GM19455 (cell line): ENCODE measurements around the gene LARP4B.

Experiments used
- ATAC-seq: cut with Tn5 transposase; IDR thresholded peaks from one replicate; pipeline ENCODE4 v1.9.1; 2021; ENCODE audit not compliant: unreplicated experiment

LARP4B gene

DNA sequence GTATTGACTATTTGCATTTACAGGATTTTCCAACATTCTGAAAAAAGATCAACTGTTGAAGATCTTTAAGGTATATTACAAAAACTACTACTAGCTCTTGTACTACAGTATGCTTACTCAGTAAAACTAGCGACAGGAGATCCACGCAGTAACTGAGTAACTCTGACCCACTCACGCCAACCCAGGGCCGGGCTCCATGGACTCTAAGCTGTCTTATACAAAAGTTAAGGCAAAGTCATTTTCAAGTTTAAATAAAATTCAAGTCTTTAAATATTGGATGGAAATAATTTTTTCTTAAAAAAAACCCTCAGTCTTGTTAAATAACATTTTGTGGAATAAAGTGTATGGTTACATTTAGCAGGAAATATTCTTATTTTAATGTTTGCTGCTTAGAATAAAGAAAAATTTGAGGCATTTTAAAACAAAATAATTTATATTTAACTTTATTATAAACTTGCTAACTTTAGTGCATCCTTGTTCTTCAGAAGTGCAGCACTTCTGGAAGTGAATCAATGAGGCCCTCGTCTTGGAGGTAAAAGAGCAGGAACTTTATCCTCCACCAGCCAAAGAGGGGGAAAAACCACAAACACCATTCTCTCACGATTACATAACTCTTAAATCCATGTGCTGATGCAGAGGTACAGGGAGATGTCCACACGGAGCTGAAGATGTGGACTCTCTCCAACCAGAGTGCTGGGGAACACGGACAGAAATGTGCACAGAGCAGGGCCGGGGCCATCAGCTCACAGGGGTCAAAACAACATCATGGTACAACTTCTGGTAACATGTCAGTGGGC, 119.9 kb downstream of the LARP4B start:
- ATAC-seq, result no peak

DNA sequence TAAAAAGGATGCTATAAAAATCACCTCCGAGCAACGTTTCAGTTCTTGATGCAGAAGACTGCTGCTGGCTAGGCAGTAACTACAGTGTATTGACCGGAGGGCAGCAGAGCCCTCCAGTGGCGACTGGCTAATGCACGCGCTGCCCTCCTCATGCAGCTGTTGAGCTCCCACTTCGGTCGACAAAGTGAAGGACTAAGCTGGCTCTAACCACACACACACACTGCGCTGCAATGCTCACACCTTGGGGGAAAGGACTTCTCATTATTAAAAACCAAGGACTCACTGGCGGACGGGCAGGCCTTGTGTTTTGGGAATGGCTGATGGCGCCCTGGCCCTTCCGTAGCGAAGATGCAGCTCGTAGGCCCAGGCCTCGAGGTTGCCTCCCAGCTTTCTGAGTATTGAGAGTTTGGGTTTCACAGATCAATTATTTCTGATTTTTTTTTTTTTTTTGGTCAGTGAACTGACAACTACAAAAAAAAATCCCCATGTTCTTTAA, 121.1 kb downstream of the LARP4B start:
- no peak for ATAC-seq

DNA sequence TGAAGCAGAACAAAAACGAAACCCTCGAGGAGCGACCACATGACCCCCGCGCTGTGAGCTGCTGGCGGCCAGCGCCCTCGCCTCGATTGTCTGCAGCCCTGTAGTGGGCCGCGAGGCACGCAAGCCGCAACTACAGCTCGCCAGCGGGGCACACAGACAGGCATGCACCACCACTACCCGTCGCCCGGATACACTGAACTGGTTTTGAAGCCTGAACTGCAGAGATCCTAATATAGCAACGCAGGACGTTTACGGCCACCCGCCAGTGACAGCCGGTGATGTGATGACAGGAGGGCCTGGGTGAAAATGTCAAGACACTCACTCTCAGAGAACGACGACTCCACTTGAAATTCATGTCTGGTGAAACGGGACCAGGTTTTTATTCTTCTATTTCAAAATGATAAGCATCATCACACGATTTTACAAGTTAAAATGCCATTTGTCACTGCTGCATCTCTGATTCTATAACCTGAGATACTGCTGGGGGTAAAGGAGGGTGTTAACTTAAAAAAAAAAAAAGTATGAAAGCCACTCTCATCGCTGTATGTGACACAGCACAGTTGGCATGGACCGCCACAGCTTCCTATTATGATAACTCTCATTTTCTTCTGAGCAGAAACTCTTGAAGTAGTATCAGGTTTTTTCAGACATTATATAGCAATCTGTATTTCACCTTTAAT, 121.7 kb downstream of the LARP4B start:
- ATAC-seq, result no peak

DNA sequence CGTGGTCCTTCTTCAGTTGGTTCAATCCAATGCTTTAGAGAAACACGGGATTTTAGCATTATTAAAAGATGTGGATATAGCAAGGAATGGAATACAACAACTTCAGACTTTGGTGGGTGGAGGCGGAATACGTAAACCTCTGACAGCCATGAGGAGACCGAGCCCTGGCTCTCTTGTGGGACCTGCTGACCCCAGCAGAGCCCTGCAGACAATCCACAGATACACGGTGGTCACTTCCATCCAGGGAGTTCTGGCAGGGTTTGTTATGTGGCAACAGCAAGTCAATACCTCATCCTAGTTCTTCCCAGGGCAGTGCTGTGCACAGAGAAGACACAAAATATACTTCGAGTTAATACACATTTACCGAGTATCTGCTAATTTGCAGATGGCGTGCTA, 123.5 kb downstream of the LARP4B start:
- ATAC-seq, result no peak

DNA sequence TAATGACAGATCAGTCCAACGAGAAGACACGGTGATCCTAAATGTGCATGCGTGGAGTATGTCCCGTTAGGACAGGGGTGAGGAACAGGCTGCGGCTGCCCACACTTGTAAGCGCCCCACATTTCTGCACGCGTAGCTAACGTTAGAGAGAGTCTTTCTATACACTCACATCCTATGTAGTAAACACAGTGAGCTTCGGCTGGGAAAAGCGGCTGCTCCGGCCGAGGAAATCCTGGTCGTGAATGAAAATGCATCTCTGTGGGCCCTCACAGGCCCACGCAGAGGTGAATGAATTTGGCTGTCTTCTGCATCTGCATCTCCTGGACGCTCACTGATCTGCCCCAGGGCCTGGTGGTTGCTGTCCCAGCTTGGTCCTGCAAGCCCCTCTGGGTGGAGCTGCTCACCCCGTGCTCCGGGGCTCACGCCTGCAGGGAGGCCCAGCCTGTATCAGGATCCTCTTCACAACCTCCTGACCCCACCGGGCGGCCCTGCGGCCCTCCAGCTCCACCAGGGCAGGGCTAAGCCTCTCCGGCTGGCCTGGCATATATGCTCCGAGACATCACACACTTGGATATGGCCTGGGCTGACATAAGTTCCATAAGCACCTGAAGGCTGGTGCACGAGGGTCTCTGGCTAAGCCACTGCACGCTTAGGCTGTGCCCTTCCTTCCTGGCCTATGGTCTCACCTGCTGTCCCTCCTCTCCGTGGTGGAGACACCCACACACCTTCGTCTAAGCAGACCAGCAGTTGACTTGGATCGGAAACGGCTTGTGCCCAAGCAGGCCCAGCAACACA, 124.1 kb downstream of the LARP4B start:
- no peak for ATAC-seq

DNA sequence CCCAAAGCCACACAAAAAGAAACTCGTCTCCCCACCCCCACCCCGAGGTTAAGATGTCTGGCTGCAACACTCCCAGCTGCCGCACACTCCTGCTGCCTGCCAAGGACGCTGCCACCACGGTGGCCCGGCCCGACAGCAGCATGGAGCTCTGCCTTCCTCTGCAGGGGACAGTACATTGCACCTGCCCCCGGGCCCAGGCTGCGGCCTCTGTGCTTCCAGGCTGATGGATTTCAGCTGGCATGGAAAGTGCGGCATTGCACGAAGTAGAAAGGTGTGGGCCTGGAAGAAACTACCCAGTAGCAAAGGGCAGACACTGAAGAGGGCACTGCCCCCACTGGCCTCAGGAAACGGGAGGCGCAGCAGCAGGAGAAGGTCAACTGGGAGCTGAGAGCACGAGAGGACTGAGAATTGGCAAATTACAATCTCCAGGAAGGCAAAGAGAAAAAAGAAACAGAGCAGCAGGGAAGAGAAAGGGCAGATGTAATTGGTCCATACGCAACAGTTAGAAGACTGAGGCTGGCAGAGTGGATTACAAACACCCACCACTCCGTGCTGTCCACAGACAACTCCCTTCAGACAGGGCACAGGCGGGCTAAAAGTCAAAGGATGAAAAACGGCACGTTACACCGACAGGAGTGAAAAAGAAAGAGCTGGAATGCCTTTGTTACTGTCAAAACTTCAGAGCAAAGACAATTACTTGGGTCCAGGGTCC, 124.9 kb downstream of the LARP4B start:
- no peak for ATAC-seq

DNA sequence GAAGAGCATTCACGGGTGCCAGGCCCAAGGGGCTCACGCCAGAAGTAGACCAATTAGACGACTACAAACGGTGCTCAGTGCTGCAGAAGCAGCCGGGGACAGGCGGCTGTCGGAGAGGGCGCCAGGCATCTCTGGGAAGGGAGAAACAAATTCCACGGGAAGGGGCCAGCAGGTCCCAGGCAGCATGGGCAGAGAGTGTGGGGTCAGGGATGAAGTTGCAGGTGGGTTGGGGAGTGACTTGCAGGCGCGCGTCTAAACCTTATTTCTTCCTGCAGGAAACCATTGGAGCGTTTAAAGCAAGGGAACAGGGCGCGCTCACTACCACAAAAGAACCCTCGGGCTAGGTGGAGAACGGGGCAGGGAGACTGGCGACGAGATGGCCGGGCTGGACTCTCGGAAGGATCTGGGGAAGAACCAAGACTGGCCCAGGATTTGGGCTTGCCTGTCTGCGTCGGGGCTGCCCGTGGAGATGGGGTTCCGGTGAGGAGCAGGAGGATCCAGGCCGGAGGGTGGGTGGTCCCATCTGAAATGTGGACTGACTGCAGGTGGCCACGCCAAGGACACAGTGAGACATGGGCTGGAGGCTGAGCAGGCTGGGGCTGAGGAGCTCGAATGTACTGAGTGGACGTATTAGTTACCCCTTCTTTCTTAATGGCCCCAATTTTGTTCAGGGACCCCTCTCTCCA, 125.7 kb downstream of the LARP4B start:
- ATAC-seq, result no peak

DNA sequence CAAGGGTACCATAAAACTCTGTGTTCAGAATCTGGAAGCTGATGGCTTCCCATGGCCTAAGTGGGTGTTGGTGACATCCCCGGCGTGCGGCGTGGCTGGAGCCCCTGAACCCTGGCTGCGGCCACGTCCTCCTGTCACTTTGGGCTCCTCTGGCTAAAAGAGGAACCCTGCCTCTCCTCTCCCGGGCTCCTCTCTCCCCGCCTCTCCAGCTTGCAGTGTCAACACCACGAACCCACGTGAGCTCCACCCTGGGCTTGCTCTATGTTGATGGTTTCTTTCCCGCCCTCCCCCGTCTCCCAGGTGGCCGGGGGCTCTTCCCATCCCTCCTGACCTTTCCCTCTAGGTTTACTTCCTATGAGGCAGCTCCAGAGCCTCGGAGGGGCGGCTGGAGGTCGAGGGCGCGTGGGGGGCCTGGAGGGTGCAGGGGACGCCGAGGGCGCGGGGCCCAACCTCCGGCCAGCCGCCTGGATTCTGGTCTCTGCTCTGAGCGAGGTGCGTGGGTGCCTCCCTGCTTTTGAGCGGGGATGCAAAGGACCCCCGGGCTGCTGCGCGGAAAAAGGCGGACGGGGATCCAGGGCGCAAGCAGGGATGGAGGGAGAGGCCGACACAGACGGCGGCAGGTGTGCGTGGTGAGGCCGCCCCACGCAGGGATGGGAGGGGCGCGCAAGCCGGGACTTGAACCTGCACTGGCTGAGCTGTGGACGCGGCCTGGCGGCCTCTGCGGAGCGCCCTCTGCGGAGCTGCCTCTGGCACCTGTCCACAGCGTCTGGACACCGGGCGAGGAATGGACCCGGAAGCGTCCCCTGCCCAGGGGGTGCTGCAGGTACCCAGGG, 126.5 kb downstream of the LARP4B start:
- ATAC-seq, result no peak

DNA sequence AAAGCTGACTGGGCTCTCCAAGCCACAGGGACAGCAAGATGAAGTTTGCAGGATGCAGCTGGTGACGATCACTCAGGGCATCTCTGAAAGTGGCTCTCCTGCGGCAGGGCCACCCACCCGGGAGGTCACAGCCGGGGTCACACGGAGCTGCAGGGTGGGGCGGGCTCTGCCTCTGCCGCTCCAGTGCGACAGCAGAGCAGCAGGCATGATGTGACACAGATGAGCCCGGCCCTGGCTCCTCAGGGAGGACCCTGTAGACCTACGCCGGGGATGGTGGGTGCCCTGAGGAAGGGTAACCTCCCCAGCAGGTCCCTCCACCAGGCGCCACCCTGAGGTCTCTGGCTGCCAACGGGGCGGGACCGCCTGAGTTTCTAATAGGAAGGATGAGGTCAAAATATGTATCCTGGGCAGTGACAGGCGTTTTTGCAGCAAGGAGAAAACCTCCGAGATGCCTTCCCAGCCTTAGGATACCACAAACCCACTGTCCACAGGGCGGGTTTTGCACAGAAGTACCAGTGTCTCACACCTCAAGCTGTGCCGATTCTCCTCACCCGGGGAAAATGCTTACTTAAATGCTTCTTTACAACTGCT, 127.2 kb downstream of the LARP4B start:
- no peak for ATAC-seq

DNA sequence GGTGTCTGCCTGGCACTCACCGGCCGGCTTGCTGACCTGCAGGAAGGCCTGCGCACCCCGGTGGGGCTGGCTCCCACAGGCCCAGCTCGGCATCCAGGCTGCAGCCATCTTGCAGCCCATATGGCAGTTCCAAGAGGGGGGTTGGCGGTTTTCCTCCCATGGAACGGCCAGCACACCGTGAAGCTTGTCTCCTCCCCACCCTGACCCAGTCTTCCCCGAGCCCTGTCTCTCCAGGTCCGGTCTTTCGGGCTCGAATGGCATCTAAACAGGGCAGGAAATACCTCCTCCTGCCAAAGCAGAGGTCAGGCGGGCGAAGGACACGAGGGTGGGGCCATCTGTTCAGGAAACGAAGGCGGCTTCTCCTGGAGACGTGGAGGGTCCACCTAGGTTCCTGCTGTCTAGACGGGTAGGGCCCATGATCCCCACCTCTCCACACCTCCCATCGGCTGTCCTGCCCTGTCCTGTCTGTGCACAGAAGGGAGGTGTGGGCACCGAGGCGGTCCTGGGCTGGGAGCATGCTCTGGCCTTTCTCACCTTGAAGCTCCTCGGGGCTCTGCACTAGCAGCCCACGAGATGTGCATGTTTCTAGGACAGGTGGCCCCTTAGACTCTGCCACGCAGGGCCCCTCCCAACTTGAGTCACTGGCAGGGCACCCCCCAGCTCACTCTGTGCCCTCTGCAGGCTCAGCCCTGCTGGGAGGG, 128.3 kb downstream of the LARP4B start:
- no peak for ATAC-seq

DNA sequence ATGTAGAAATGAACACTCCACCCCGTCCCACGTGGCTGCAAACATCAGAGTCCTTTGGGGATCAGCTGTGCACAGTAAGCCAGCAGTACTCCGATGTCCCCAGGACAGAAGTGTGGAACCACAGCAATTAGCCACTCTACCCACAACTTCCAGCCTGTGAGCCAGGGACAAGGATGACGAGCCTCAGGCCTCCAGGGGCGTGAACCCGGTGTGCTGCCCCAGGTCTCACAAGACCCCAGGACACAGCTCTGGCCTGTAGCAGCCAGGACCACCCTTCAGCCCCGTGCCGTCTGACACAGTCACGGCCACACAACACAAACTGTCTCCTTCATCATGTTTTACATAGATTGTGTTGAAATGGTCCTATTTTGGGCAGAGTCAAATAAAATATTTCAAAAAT, 129.0 kb downstream of the LARP4B start:
- ATAC-seq, result no peak

DNA sequence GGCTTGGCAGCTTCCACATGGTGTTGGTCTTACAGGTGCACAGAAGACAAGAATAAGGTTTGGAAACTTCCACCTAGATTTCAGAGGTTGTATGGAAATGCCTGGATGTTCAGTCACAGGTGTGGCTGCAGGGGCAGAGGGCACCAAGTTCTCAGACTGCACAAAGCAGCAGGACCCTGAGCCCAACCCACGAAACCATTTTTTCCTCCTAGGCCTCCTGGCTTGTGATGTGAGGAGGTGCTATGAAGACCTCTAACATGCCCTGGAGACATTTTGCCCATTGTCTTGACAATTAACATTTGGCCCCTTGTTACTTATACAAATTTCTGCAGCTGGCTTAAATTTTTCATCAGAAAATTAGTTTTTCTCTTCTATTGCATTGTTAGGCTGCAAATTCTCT, 134.3 kb downstream of the LARP4B start:
- ATAC-seq, result no peak

DNA sequence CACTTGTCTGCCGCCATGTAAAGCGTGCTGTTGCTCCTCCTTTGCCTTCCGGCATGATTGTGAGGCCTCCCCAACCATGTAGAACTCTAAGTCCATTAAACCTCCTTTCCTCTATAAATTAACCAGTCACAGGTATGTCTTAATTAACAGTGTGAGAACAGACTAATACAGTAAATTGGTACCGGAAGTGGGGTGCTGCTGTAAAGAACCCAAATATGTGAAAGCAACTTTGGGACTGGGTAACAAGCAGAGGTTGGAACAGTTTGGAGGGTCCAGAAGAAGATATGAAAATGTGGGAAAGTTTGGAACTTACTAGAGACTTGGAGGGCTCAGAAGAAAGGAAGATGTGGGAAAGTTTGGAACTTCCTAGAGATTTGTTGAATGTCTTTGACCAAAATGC, 135.3 kb downstream of the LARP4B start:
- no peak for ATAC-seq

DNA sequence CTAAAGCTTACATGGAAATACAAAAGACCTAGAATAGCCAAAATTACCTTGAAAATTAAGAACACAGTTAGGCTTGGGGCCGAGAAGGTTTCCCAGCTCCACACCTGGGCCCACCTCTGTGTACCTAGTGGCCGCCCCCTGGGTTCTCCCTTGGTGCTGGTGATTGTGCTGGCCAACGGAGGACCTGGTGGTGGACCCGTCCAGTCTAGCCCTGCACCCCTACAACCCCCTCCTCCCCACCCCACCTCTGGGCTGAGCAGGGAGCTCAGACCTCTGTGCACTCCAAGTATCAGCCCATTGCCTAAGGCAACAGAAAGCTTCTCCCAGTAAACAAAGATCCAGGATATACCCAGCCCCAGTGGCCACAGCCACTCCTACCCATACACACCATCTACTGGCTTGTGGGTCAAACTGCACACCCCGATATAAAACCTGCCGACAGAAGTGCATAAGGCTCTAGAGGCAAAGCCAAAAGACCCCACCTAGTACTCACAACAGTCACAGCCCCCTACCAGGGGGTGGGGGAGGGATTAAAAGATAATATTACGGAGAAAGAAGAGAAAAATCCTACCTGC, 137.0 kb downstream of the LARP4B start:
- ATAC-seq, result no peak

DNA sequence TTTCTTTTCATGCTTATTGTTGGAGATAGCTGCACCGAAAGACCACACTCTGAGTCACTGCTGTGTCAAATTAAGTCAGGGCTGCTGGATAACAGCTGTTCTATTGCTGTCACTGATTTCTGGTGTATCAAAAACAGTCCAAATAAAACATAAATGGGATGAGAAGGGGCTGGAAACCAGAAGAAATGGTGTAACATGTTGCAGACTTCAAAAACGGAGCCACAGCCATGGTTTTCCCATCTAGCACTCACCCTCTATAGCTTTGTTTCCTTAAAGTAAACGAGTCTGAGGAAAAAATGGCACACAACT, 138.8 kb downstream of the LARP4B start:
- no peak for ATAC-seq

DNA sequence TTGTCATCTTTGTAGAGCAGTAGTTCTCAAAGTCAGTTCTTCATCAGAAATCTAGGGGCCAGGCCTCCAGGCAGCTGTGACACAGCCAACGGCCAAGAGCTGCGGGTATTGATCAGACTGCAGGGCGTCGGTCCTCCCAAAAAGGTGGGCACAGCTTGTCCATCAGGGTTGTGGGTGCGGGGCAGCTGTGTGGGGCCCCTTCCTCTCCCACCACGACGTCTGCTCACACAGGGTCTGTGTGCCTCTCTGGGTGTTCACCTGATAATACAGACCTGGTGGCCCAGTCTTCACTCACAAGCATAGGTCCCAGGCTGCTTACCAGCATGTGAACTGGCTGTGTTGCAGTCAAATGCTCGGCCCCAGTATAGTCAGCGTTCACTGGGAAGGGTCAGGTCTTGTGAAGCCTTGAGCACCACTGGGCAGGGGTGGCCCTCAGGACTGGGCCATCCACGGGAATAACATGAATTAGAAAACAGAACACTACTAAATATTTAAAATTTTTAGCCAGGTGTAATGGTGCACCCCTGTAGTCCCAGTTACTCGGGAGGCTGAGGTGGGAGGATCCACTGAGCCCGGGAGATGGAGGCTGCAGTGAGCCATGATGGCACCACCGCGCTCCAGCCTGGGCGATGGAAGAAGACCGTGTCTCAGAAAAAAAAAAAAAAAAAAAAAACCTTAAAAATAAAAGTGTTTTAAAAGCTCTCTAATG, 139.3 kb downstream of the LARP4B start:
- ATAC-seq, result no peak

DNA sequence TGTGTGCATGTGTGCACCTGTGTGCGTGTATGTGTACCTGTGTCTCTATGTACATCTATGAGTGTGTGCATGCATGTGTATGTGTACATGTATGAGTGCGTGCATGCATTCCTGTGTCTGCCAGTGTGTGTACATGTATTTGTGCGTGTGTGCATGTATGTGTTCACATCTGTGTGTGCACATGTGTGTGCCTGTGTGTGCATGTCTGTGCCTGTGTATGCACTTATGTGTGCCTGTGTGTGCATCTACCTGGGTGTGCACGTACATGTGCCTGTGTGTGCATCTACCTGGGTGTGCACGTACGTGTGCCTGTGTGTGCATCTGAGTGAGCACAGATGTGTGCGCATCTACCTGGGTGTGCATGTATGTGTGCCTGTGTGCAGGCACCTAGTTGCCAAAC, 139.9 kb downstream of the LARP4B start:
- ATAC-seq, result no peak
